HG03469 (cell line): ENCODE results near the gene ZNF566.

Experiments
- ATAC-seq: cut with Tn5 transposase; IDR thresholded peaks from one replicate; pipeline ENCODE4 v1.9.1; 2021; ENCODE audit warnings: mild to moderate bottlenecking, moderate library complexity, moderate number of reproducible peaks; ENCODE audit not compliant: unreplicated experiment

The ZNF566 gene

DNA sequence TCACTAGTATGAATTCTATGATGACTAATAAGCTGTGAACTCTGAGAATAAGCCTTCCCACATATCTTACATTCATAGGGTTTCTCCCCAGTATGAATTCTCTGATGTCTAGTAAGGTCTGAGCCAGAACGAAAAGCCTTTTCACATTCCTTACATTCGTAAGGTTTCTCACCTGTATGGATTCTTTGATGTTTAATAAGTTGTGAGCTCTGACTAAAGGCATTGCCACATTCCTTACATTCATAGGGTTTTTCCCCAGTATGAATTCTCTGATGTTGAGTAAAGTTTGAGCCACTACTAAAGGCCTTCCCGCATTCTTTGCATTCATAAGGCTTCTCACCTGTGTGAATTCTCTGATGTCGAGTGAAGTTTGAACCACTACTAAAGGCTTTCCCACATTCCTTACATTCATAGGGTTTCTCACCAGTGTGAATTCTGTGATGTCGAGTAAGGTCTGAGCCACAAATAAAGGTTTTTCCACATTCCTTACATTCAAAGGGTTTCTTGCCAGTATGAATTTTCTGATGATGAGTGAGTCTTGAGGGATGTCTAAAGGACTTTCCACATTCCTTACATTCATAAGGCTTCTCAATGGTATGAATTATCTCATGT, 40.2 kb downstream of the ZNF566 start:
- no peak for ATAC-seq

DNA sequence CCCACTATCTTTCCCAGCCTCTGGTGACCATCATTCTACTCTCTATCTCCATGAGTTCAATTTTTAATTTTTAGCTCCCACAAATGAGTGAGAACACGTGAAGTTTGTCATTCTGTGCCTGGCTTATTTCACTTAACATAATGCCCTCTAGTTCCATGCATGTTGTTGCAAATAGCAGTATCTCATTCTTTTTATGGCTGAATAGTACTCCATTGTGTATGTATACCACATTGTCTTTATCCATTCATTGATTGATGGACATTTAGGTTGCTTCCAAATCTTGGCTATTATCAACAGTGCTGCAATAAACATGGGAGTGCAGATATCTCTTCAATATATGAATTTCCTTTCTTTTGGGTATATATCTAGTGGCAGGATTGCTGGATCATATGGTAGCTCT, 48.0 kb downstream of the ZNF566 start:
- ATAC-seq: no peak

DNA sequence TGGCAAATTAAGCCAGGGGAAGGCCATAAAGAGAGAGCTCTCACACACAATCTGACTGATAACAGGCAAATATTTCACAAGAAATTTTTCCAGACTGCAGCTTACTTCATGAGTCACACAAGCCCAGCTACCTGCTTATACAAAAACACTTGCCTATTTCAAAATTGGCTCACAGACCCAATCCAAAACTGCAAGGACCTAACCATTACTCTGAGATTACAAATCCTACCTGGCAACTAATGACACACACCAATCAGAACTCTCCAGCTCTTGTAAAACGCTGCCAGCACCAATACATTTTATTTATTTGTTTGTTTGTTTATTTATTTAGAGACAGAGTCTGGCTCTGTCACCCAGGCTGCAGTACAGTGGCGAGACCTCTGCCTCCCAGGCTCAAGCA, 52.8 kb downstream of the ZNF566 start:
- ATAC-seq: no peak

DNA sequence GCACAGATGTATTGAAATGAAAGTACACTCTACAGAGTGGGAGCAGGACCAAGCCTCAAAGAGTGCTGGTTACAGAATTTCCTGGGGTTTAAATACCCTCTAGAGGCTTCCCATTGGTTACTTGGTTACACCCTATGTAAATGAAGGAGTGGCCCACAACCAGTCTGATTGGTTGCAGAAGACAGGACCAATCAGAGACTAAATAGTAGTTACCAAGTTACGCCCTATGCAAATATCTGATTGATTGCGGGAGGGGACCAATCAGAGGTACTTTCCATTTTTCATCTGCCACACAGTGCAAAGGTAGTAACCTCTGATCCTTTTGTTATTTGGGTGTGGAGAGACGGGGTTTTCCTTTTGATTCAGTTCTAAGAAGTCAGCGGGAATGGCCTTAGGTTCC, 65.4 kb downstream of the ZNF566 start:
- ATAC-seq: no peak

DNA sequence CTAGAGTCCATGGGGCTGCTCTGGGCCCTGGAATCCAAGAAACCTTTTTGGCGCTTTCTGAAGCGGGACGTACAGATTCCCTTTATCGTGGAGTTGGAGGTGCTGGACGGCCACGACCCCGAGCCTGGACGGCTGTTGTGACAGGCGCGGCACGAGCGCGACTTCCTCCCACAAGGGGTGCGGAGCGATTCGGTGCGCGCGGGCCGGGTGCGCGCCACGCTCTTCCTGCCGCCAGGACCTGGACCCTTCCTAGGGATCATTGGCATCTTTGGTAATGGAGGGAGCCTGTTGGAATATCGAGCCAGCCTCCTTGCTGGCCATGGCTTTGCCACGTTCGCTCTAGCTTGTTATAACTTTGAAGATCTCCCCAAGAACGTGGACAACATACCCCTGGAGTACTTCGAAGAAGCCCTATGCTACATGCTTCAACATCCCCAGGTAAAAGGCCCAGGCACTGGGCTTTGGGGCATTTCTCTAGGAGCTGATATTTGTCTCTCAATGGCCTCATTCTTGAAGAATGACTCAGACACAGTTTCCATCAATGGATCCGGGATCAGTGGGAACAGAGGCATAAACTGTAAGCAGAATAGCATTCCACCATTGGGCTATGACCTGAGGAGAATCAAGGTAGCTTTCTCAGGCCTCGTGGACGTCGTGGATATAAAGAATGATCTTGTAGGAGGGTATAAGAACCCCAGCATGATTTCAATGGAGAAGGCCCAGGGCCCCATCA, 67.4 kb downstream of the ZNF566 start:
- no peak for ATAC-seq

DNA sequence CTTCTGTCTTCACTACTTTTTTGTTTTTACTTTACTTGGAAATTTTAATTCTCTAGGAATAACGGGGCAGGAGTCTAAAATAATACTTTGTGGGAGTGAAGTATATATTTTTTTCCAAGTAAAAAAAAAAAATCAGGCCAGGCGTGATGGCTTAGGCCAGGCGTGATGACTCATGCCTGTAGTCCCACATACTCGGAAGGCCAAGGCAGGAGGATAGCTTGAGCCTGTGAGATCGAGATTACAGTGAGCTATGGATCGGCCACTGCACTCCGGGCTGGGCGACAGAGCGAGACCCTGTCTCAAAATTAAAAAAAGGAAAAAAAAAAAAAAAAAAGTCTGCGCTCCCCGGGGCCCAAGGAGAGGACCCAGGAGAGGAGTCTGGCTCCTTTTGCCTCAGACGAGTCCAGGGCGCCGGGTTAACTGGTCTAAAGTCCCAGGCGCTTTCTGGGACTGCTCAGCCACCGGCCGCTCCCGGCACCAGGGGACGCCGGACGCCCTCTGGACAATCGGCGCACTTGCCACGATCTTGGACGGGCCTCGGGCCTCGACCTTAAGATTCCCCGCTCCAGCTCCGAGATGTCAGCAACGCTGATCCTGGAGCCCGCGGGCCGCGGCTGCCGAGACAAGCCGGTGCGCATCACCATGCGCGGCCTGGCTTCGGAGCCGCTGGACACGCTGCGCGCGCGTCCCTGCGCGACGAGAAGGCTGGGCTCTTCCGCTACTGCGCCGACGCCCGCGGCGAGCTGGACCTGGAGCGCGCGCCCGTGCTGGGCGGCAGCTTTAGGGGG, 68.2 kb downstream of the ZNF566 start:
- ATAC-seq: no peak

DNA sequence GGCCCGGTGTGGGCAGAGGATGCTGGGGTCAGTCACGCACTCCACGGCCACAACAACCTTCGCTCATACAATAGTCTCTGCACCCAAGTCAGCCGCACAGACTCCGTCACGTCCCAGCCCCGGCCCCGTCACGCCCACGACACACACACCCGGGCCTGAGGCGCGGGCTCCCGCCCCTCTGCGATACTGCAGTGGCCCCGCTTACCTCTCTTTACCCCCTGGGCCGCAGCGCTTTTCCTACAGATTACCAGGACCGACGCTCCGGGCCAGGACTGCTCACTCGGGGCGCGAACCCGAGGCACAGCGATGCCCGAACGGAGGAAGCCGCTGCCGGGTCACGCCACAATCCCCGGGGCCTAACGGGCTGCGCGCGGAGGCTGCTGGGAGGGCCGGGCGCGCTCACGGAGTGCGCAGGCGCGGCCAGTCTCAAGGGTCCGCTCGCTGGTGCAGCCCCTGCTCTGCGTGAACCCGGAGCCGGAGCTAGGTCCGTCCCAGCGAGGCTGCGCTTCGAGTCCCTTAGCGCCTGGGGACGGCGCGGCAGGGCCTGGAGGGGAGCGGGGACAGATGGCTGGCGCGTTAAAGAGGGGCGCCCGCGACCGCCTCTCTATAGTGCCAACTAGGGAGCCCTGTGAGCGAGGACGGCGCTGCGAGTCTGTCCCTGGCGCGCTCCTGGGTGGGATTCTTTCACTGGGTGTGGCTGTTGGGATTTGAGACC, 70.9 kb downstream of the ZNF566 start, which contains the start of gene ZFP82:
Gene ZFP82, minus strand, starts transcription at position 358 of the 715 bp plus-strand sequence. CDS start 8,855 bp downstream, outside the sequence.
- ATAC-seq: peak; percentile 72

DNA sequence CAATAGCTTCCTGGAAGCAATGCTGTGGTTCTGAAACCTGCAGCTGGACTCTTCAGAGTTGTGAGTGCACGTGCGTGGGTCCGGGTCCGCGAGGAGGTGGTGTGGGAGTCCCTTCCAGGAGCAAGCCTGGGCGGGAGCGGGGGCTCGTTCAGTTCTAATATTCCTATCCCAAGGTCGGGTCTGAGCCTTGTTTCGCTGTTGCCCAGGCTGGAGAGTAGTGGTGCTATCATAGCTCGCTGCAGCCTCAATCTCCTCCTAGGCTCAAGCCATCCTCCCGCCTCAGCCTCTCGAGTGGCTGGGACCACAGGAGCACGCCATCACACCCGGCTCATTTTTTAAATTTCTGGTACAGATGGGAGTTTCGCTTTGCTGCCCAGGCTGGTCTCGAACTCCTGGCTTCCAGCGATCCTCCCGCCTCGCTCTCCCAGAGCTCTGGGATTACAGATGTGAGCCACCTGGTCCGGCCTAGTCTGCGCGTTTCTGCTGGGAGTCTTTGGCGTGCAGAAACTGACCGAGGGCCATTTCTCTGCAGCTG, 71.5 kb downstream of the ZNF566 start:
- no peak for ATAC-seq

DNA sequence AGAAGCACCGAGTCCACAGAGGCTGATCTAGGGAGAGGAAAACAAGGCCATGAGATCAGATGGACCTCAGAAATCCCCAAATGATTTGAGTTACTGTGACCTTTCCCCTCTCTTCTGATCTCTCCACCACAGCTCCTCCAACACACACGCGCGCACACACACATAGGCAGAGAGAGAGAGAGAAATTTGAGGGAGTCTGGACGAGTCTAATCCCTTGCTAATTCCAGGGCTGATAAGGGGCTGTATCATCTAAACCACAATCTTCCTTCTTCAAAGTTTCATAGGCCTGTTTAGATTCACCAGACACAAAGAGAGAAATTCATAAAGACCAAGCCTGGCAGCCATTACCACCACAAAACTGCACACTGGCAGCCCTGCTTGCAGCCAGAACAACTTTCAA, 79.5 kb downstream of the ZNF566 start:
- ATAC-seq: no peak

DNA sequence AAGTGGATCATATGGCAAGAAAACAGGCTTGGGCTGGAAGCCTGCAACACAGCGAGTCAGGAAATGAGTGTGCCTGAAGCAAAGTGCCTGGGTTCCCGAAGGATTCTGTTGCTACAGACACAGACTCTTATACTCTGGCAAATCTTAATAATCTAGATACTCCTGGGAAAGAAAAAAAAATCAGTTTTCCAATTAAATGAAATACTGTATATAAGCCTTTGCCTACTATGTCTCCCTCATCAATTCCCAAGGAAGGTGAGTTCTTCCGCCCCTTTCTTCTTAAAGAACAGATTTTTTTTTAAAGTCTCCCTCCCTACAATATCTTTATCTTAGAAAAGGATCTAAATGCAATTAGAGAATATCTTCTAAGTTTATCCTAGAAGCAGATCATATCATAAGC, 81.3 kb downstream of the ZNF566 start:
- no peak for ATAC-seq

DNA sequence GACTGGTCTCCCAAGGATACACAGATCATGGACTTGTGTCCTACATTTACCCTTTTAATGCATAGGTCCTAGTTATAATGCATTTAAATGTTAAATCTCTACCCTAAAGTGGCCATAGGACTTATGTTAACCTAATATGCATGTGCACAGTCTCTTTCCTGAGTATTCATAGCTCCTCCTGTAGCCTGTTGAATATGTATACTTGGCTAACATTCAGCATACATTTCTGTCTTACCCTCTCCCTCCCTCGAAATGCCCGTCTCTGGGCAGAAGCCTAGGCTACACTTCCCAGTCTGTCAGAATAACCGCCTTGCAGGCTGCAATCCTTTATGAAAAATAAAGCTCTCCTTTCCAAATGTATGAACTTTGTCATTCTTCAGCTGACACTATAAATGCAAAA, 84.9 kb downstream of the ZNF566 start:
- ATAC-seq: no peak

DNA sequence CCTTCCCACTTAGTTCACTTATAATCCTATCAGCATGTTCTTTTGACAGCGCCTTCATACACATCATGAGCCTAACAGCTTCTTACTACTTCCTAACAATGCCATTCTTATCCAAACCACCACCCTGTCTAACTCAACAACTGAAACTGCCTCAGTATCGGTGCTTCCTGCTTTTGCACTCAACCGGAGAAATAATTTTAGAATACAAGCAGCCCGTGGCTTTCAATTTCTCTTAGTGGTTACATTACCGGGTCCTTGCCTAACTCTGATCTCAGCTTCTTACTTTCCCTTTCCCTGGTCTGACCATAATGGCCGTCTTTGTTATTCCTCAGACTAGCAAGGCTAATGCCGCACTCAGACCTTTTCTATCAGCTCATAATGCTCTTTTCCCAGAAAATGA, 87.9 kb downstream of the ZNF566 start:
- ATAC-seq: no peak

DNA sequence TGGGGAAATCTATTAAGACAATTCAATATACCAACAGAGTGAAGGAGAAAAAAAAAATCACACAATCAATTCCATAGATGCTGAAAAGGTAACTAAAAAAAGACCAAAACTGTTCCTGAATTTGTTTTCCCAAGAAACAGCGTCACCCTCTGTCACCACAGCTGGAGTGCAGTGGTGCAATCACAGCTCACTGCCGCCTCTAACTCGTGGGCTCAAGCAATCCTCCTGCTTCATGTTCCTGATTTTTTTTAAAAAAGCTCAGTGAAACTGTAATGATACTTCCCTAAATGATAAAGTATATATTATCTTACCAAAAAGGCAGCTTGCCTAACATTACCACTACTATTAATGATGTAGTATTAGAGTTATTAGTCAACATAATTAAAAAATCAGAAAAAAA, 90.8 kb downstream of the ZNF566 start:
- ATAC-seq: no peak
